Keratinocyte (primary cell): ENCODE results near the gene ANKFN1. TPM values are rescaled to one million over a fixed set of nuclear protein-coding genes. Genes with fewer than 3 reads are reported as not detected.

Experiments
- DNase-seq: peaks from one replicate; pipeline ENCODE4 v3.0.0-alpha.2; 2011; ENCODE audit warnings: low read depth, missing footprints, low spot score
- FAIRE-seq: peaks from 2 replicates; lab custom pipeline; 2011; peaks lifted over from hg19 to GRCh38; lab: Jason Lieb, UNC
- H2AFZ ChIP-seq: 2 replicates; pipeline ENCODE4 v1.6.0; 2012; ENCODE audit warnings: low read length, control low read depth, inconsistent platforms; ENCODE audit not compliant: control insufficient read depth
- H3K27ac ChIP-seq: 2 replicates; pipeline ENCODE4 v1.5.1; 2011; ENCODE audit warnings: low read length; ENCODE audit not compliant: control insufficient read depth, insufficient read depth
- H3K27me3 ChIP-seq: 3 replicates; pipeline ENCODE4 v1.6.0; 2011; ENCODE audit warnings: low read length; ENCODE audit not compliant: control insufficient read depth, insufficient read depth; ENCODE audit errors: extremely low read depth
- H3K36me3 ChIP-seq, 2 experiments: 2 replicates in 1 of 2; 3 replicates in 1 of 2; pipeline ENCODE4 v1.5.1; 2011; ENCODE audit warnings: low read length in 2 of 2, mild to moderate bottlenecking in 1 of 2; ENCODE audit not compliant: control insufficient read depth in 2 of 2, insufficient read depth in 2 of 2; ENCODE audit errors: extremely low read depth in 1 of 2
- H3K4me1 ChIP-seq: 3 replicates; pipeline ENCODE4 v1.5.1; 2011; ENCODE audit warnings: low read length; ENCODE audit not compliant: control insufficient read depth, insufficient read depth; ENCODE audit errors: extremely low read depth
- H3K4me2 ChIP-seq: 3 replicates; pipeline ENCODE4 v1.6.0; 2011; ENCODE audit warnings: low read depth, low read length; ENCODE audit not compliant: control insufficient read depth, insufficient read depth; ENCODE audit errors: extremely low read depth
- H3K4me3 ChIP-seq, 3 experiments: fragments of 200-600 bp in 1 of 3; sonication (generic) in 1 of 3; 2 replicates in 2 of 3; 3 replicates in 1 of 3; pipeline ENCODE4 v1.5.1; 2011 to 2016; ENCODE audit warnings: low read length in 3 of 3, mild to moderate bottlenecking in 3 of 3, control low read depth in 2 of 3, inconsistent platforms in 1 of 3, low read depth in 1 of 3, mixed read lengths in 1 of 3, mixed run types in 1 of 3, moderate library complexity in 1 of 3; ENCODE audit not compliant: control insufficient read depth in 2 of 3, insufficient read depth in 2 of 3; ENCODE audit errors: extremely low read depth in 1 of 3
- H3K79me2 ChIP-seq: 2 replicates; pipeline ENCODE4 v1.6.0; 2012; ENCODE audit warnings: low read length; ENCODE audit not compliant: control insufficient read depth, insufficient read depth
- H3K9ac ChIP-seq: 3 replicates; pipeline ENCODE4 v1.6.0; 2011; ENCODE audit warnings: low read length; ENCODE audit not compliant: control insufficient read depth, insufficient read depth; ENCODE audit errors: extremely low read depth
- H3K9me1 ChIP-seq: 3 replicates; pipeline ENCODE4 v1.6.0; 2011; ENCODE audit warnings: low read length; ENCODE audit not compliant: control insufficient read depth, insufficient read depth; ENCODE audit errors: extremely low read depth
- H3K9me3 ChIP-seq: 2 replicates; pipeline ENCODE4 v1.5.1; 2012; ENCODE audit warnings: low read depth, low read length; ENCODE audit not compliant: control insufficient read depth
- H4K20me1 ChIP-seq: 3 replicates; pipeline ENCODE4 v1.6.0; 2011; ENCODE audit warnings: low read length; ENCODE audit not compliant: control insufficient read depth, insufficient read depth; ENCODE audit errors: extremely low read depth
- CTCF ChIP-seq, 3 experiments: IDR thresholded peaks in 1 of 3; conservative IDR thresholded peaks in 1 of 3; optimal IDR thresholded peaks in 1 of 3; 2 replicates in 2 of 3; 3 replicates in 1 of 3; pipeline versions ENCODE3 to v1.5.1; 2011; ENCODE audit warnings: low read length in 3 of 3, mild to moderate bottlenecking in 3 of 3, moderate library complexity in 2 of 3, control low read depth in 1 of 3, inconsistent platforms in 1 of 3; ENCODE audit not compliant: insufficient read depth in 2 of 3; ENCODE audit errors: extremely low read depth in 1 of 3
- EZH2 ChIP-seq: IDR thresholded peaks from one replicate; pipeline ENCODE4 v1.6.1; 2012; ENCODE audit warnings: inconsistent platforms, mild to moderate bottlenecking, low read length, moderate library complexity
- dilution Hi-C: fragments of 300-500 bp; cut with MboI; formaldehyde crosslinking; loops from one replicate; pipeline ENCODE4 v1.7.0; 2020; ENCODE audit warnings: low sequenced_read_pairs; ENCODE audit not compliant: extremely low pct_ligation_motif_present
- polyA plus RNA-seq, 5 experiments: library from polyadenylated mRNA; depleted of rRNA in 3 of 5; stranded (reverse) in 3 of 5; stranded (forward) in 1 of 5; unstranded in 1 of 5; fragments of >200 nt; gene quantifications; 1 replicate in 1 of 5; 2 replicates in 3 of 5; 3 replicates in 1 of 5; pipeline versions ENCODE4 v1.2.1 to v1.2.3, GENCODE V29; 2011 to 2012; ENCODE audit warnings: missing spikeins in 2 of 5, low read depth in 1 of 5, low replicate concordance in 1 of 5

The ANKFN1 gene
- polyA plus RNA-seq, 1 donor (not counting 4 experiments of a cell fraction or from before 2014, with no cell fraction given), result 0.12 TPM

GRCh38 chr17:56247816-56248215 lies 94.5 kb downstream of the ANKFN1 start:
- Histone ChIP-seq H3K9ac (no peak overlapping the region), H3K27me3 (no peaks in the 10 kb centered on the region), H3K4me2 (no peak overlapping the region), H3K9me3 (no peaks in the 10 kb centered on the region), H3K36me3 (no peaks in the 10 kb centered on the region), H3K4me1 (no peaks in the 10 kb centered on the region), H3K79me2 (no peaks in the 10 kb centered on the region), H2AFZ (no peak overlapping the region), H3K27ac (no peak overlapping the region), H3K4me3 (no peak overlapping the region), H3K9me1 (no peaks in the 10 kb centered on the region), H4K20me1 (no peaks in the 10 kb centered on the region)
- DNase-seq (no peak), FAIRE-seq (no peak)
- TF ChIP-seq CTCF (optimal IDR thresholded peaks at IDR 0.05 in 1 of 3, IDR thresholded peaks at IDR 0.05 in 1 of 3, conservative IDR thresholded peaks at IDR 0.05 in 1 of 3; ENCODE audit: extremely low read depth in 1 of 3, insufficient read depth in 2 of 3, low read length in 3 of 3) (no peak), EZH2 (no peak)
- dilution Hi-C loops, result no loop called here

GRCh38 chr17:56257075-56257474 lies 103.8 kb downstream of the ANKFN1 start:
- DNase-seq (no peak), FAIRE-seq (no peak)
- no peak overlapping the region for H3K9ac ChIP-seq
- no peak overlapping the region for H3K27ac ChIP-seq
- dilution Hi-C loops, result no loop called here
- H3K27me3 ChIP-seq, result no peaks in the 10 kb centered on the region
- H4K20me1 ChIP-seq, result no peaks in the 10 kb centered on the region
- H3K79me2 ChIP-seq, result no peaks in the 10 kb centered on the region
- no peaks in the 10 kb centered on the region for H3K36me3 ChIP-seq
- H3K4me2 ChIP-seq, result no peak overlapping the region
- H3K9me3 ChIP-seq, result no peaks in the 10 kb centered on the region
- H3K4me1 ChIP-seq, result no peaks in the 10 kb centered on the region
- no peak overlapping the region for H2AFZ ChIP-seq
- TF ChIP-seq CTCF (optimal IDR thresholded peaks at IDR 0.05 in 1 of 3, IDR thresholded peaks at IDR 0.05 in 1 of 3, conservative IDR thresholded peaks at IDR 0.05 in 1 of 3; ENCODE audit: extremely low read depth in 1 of 3, insufficient read depth in 2 of 3, low read length in 3 of 3) (no peak), EZH2 (no peak)
- no peak overlapping the region for H3K4me3 ChIP-seq
- H3K9me1 ChIP-seq, result no peaks in the 10 kb centered on the region
